Measurements from ENCODE around the gene SUN1. TPM values are rescaled to one million over a fixed set of nuclear protein-coding genes. Genes with fewer than 3 reads are reported as not detected.

The SUN1 gene
- polyA plus RNA-seq, 3 donors: 44.2 to 154 (median 51.5) TPM

DNA sequence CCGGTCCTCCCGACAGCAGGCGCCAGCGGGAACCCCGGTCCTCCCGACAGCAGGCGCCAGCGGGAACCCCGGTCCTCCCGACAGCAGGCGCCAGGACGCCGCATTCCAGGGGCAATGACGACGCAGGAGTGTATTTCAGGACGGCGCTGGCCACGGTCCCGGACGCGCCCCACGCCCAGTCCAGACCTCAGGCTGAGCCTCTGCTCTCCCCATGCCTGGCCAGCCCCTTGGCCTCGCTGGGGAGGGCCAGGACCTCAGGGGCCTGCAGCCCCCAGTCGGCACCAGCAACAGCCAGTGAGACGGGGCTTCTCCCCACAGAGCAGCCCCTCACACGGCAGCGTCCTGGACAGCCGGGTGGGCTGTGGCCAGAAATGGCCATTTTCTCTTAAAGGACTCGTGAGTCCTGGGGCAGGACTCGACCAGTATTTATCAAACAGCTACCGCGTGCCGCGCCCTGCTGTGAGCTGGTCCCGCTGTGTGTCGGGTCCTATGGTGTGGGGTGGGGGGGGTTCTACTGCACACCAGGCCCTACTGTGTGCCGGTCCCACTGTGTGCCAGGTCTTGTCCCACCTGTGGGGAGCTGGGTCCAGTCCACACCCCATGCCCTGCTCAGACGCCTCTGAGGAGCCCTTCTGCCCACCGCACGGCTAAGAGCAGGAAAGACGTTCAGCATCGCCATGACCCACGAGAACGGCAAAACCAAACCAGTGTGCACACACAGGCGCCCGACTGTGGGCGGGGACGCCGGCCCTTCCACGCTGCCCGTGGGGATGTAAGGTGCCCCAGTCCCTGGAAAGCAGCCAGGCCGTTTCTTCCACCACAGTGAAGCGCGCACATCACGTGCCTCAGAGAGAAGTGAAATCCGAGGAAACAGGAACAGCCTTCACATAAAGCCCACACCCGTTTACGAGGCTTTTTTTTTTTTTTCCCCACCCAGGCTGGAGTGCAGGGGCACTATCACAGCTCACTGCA is 77.4 kb downstream of the SUN1 start:
- peaks cover 53% of the 10 kb centered on the region for H4K20me1 ChIP-seq (ENCODE audit: insufficient read depth, low read length)
- no peak overlapping the region for H2AFZ ChIP-seq (ENCODE audit: insufficient read depth, low read depth, low read length, poor library complexity, severe bottlenecking)
- peaks cover 74 to 79% of the 10 kb centered on the region in 2 donors for H3K4me1 ChIP-seq (ENCODE audit: control insufficient read depth in 1 of 2, insufficient read depth in 2 of 2, low read length in 2 of 2)
- H3K36me3 Mint-ChIP-seq: peaks cover 6 to 27% of the 10 kb centered on the region in 2 donors
- peaks cover 0 to 7% (median 0%) of the 10 kb centered on the region in 7 donors for H3K9me3 Mint-ChIP-seq
- peak overlapping the region; percentile 92 to 97 (median 96) for H3K27ac Mint-ChIP-seq
- peak overlapping the region; percentile 90 for H3K4me2 ChIP-seq (replicated peaks; ENCODE audit: extremely low read depth, low read length, poor library complexity, severe bottlenecking)
- no peaks in the 10 kb centered on the region for H3K9me3 ChIP-seq (replicated peaks in 1 of 2; ENCODE audit: control insufficient read depth in 1 of 2, insufficient read depth in 1 of 2, low read length in 2 of 2)
- H3K79me2 ChIP-seq (ENCODE audit: insufficient read depth, low read length): peaks cover 40% of the 10 kb centered on the region
- H3K27me3 Mint-ChIP-seq (ENCODE audit: low read depth in 3 of 3): no peaks in the 10 kb centered on the region
- H3K9ac ChIP-seq (ENCODE audit: insufficient read depth, low read length, poor library complexity, severe bottlenecking): peak overlapping the region; percentile 91
- H3K4me3 ChIP-seq (replicated peaks in 1 of 3; ENCODE audit: low read depth in 2 of 3, low read length in 3 of 3): peak overlapping the region; percentile 38 to 78 (median 54)
- no peaks in the 10 kb centered on the region for H3K27me3 ChIP-seq (ENCODE audit: control insufficient read depth in 2 of 2, insufficient read depth in 2 of 2, low read length in 2 of 2)
- peaks cover 50% of the 10 kb centered on the region for H3K4me1 Mint-ChIP-seq
- TF ChIP-seq CTCF (IDR thresholded peaks at IDR 0.05): peak; percentile 42
- peak overlapping the region; percentile 72 to 78 for H3K4me3 Mint-ChIP-seq
- 10% methylated on average over 46 of the region's 58 CpGs for WGBS (ENCODE audit: insufficient coverage)
- intact Hi-C loops (cut with micrococcal nuclease): loop anchor here (2.0 to 10.0 kb wide), 3 partner anchors 19 to 155 kb away; partner anchors contain the start of gene ADAP1 (in 2 of the 2)
- H3K36me3 ChIP-seq (replicated peaks in 1 of 2; ENCODE audit: control insufficient read depth in 1 of 2, insufficient read depth in 2 of 2, low read length in 2 of 2): peaks cover 6 to 10% of the 10 kb centered on the region in 2 donors
- peak overlapping the region; percentile 84 to 99 for H3K27ac ChIP-seq (ENCODE audit: low read depth in 1 of 2, low read length in 2 of 2)
- DNase-seq: peak; percentile 97 to 99 (median 98)

DNA sequence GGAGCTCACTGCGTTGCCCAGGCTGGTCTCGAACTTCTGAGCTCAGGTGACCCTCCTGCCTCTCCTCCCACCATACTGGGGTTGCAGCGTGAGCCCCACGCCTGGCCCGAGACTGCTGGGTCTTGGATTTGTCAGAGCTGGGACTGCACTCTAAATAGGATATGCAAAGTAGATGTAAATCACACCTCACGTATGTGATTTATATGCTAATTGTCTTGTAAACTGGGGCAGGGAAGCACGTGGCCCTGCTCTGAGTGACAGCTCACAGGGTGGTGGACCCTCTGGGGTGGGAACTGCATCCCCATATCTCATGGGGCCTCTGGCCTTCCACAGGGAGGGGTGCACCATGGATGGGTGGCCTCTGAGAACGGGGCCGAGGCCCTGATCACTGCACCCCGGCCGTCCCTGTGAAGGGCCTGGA is 78.2 kb downstream of the SUN1 start:
- no peaks in the 10 kb centered on the region for H3K27me3 ChIP-seq (ENCODE audit: control insufficient read depth in 2 of 2, insufficient read depth in 2 of 2, low read length in 2 of 2)
- peak overlapping the region; percentile 84 to 99 for H3K27ac ChIP-seq (ENCODE audit: low read depth in 1 of 2, low read length in 2 of 2)
- H3K27ac Mint-ChIP-seq: peak overlapping the region; percentile 92 to 97 (median 96)
- peak overlapping the region; percentile 91 for H3K9ac ChIP-seq (ENCODE audit: insufficient read depth, low read length, poor library complexity, severe bottlenecking)
- peaks cover 12 to 25% of the 10 kb centered on the region in 2 donors for H3K36me3 Mint-ChIP-seq
- H2AFZ ChIP-seq (ENCODE audit: insufficient read depth, low read depth, low read length, poor library complexity, severe bottlenecking): no peak overlapping the region
- peaks cover 78 to 87% of the 10 kb centered on the region in 2 donors for H3K4me1 ChIP-seq (ENCODE audit: control insufficient read depth in 1 of 2, insufficient read depth in 2 of 2, low read length in 2 of 2)
- H3K4me2 ChIP-seq (replicated peaks; ENCODE audit: extremely low read depth, low read length, poor library complexity, severe bottlenecking): peak overlapping the region; percentile 90
- H3K36me3 ChIP-seq (replicated peaks in 1 of 2; ENCODE audit: control insufficient read depth in 1 of 2, insufficient read depth in 2 of 2, low read length in 2 of 2): peaks cover 0 to 6% of the 10 kb centered on the region in 2 donors
- intact Hi-C loops (cut with micrococcal nuclease): loop anchor here in 1 of 2 donors (2.0 kb wide), 1 partner anchor 44 kb away; the partner anchor contains the start of gene ADAP1
- 92% methylated on average over 4 of the region's 11 CpGs for WGBS (ENCODE audit: insufficient coverage)
- H3K27me3 Mint-ChIP-seq (ENCODE audit: low read depth in 3 of 3): no peaks in the 10 kb centered on the region
- H3K9me3 ChIP-seq (replicated peaks in 1 of 2; ENCODE audit: control insufficient read depth in 1 of 2, insufficient read depth in 1 of 2, low read length in 2 of 2): no peaks in the 10 kb centered on the region
- TF ChIP-seq CTCF (IDR thresholded peaks at IDR 0.05): no peak
- peaks cover 0 to 7% (median 0%) of the 10 kb centered on the region in 7 donors for H3K9me3 Mint-ChIP-seq
- peak overlapping the region in 1 of 3 experiments; percentile 78 for H3K4me3 ChIP-seq (replicated peaks in 1 of 3; ENCODE audit: low read depth in 2 of 3, low read length in 3 of 3)
- H3K4me3 Mint-ChIP-seq: peak overlapping the region in 1 of 2 donors; percentile 37
- H3K79me2 ChIP-seq (ENCODE audit: insufficient read depth, low read length): peaks cover 44% of the 10 kb centered on the region
- peaks cover 53% of the 10 kb centered on the region for H4K20me1 ChIP-seq (ENCODE audit: insufficient read depth, low read length)
- H3K4me1 Mint-ChIP-seq: peaks cover 54% of the 10 kb centered on the region
- DNase-seq: peak in 1 of 3 donors; percentile 31
